Measurements from ENCODE around the gene ABCB8. TPM values are rescaled to one million over a fixed set of nuclear protein-coding genes. Genes with fewer than 3 reads are reported as not detected.
"Not testable (repeated sequence)": the region's sequence is repeated elsewhere in the genome, so short reads cannot be mapped to it uniquely, and the experiment has no call there.

Gene ABCB8
- total and polyA plus RNA-seq, 4 donors: 23.1 to 69.4 (median 37.7) TPM

DNA sequence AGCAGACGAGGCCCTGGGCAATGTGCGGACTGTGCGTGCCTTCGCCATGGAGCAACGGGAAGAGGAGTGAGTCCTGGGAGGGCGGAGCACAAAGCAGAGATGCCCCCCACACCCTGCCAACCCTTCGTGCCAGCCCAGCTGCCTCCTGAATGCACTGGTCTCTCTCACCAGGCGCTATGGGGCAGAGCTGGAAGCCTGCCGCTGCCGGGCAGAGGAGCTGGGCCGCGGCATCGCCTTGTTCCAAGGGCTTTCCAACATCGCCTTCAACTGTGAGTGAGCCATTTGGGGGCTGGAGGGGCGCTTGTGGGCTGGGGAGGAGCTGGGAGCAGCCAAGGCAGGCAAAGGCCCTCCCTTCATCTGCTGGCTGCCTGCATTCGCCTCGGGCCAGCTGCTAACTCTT lies 7.7 kb downstream of the ABCB8 start:
- H3K36me3 ChIP-seq (ENCODE audit: control insufficient read depth, insufficient read depth, low read length): peaks cover 96% of the 10 kb centered on the region
- H3K4me3 ChIP-seq (ENCODE audit: low read depth, low read length): no peak overlapping the region
- no peaks in the 10 kb centered on the region for H3K9me3 ChIP-seq (ENCODE audit: control insufficient read depth, insufficient read depth, low read length)
- 94% methylated on average over 16 of the region's 17 CpGs for WGBS (ENCODE audit: insufficient coverage)
- no peak overlapping the region for H3K27ac ChIP-seq (ENCODE audit: low read depth, low read length)
- H3K4me1 ChIP-seq (ENCODE audit: control insufficient read depth, insufficient read depth, low read length): peaks cover 4% of the 10 kb centered on the region
- no peak for DNase-seq (ENCODE audit: low read depth in 4 of 6, low spot score in 6 of 6)
- H3K27me3 ChIP-seq (ENCODE audit: control insufficient read depth, insufficient read depth, low read length): no peaks in the 10 kb centered on the region

DNA sequence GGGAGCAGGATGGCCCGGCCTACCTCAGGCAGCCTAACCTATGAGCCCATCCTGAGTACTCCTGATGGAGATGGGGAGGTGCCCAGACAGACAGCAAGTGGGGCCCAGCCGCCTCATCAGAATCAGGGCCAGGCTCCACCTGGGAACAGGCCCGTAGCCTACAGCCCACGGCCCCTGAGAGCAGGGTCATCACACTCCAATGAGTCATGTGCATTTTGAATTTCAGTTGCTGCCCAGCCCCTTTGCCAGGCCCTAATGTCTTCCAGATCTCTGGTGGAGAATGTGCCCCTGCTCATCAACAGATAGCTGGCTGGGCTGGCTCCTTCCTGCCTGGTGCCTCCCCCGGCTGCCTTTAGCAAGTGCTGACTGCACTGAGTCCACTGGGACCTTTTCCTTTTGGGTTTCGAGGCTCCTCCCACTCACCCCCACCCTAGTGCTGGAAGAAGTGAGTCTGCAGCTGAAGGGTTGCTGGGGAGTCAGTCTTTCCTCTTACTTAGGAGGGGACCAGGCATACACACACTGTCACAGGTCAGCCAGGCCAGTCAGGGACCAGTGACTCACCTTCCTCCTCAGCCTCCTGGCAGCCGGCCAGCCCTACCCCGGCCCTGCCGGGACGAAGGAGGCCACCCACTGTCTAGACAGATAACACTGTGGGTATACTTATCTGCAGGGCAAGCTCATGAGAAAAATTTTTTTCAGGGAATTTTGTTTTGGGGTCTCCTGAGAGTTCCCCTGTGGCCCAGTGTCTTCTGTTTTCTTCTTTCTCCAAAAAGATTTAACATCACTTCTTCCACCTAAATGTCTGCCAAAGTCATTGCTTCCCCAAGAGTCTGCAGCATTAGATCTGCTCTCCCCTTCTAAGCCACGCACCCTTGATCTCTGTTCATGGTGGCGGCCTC lies 10.9 kb downstream of the ABCB8 start:
- H3K4me1 ChIP-seq (ENCODE audit: control insufficient read depth, insufficient read depth, low read length): peaks cover 4% of the 10 kb centered on the region
- WGBS (ENCODE audit: insufficient coverage): 73% methylated on average over 8 of the region's 12 CpGs
- H3K4me3 ChIP-seq (ENCODE audit: low read depth, low read length): no peak overlapping the region
- no peak for DNase-seq (ENCODE audit: low read depth in 4 of 6, low spot score in 6 of 6)
- peaks cover 100% of the 10 kb centered on the region for H3K36me3 ChIP-seq (ENCODE audit: control insufficient read depth, insufficient read depth, low read length)
- no peak overlapping the region for H3K27ac ChIP-seq (ENCODE audit: low read depth, low read length)
- H3K9me3 ChIP-seq (ENCODE audit: control insufficient read depth, insufficient read depth, low read length): no peaks in the 10 kb centered on the region
- no peaks in the 10 kb centered on the region for H3K27me3 ChIP-seq (ENCODE audit: control insufficient read depth, insufficient read depth, low read length)

GRCh38 chr7:151039850-151040548 lies 11.7 kb downstream of the ABCB8 start:
- Histone ChIP-seq H3K9me3 (ENCODE audit: control insufficient read depth, insufficient read depth, low read length) (no peaks in the 10 kb centered on the region), H3K4me1 (ENCODE audit: control insufficient read depth, insufficient read depth, low read length) (peaks cover 2% of the 10 kb centered on the region), H3K36me3 (ENCODE audit: control insufficient read depth, insufficient read depth, low read length) (peaks cover 100% of the 10 kb centered on the region), H3K27me3 (ENCODE audit: control insufficient read depth, insufficient read depth, low read length) (no peaks in the 10 kb centered on the region), H3K4me3 (ENCODE audit: low read depth, low read length) (no peak overlapping the region), H3K27ac (ENCODE audit: low read depth, low read length) (no peak overlapping the region)
- DNase-seq (ENCODE audit: low read depth in 4 of 6, low spot score in 6 of 6): no peak
- WGBS (ENCODE audit: insufficient coverage): 81% methylated on average over 15 of the region's 18 CpGs

DNA sequence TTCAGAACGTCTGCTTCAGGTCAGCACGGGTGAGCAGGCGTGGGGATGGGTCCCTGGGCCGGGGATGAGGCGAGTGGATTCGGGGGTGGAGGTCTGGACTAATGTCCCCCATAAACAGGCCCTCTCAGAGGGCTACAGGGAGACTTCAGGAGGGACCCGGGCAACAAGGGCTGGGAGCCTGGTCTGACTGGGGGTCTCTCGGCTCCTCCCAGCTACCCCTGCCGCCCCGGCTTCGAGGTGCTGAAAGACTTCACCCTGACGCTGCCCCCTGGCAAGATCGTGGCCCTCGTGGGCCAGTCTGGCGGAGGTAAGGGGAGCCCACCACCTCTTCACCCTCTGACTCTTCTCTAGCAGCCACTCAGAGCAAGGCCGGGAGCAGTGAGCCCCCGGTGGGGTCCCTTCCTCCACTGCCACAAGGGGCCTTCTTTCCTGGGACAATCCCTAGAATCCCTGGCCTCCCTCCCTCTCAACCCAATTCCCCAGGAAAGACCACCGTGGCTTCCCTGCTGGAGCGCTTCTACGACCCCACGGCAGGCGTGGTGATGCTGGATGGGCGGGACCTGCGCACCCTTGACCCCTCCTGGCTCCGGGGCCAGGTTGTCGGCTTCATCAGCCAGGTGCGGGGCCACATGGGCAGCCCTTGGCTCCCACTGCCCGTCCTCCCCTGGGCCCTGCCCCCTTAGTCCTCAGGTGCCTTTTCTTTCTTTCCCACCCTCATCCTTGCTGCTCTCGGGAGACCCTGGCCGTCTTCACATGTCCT lies 12.5 kb downstream of the ABCB8 start:
- DNase-seq (ENCODE audit: low read depth in 4 of 6, low spot score in 6 of 6): no peak
- Histone ChIP-seq H3K9me3 (ENCODE audit: control insufficient read depth, insufficient read depth, low read length) (no peaks in the 10 kb centered on the region), H3K36me3 (ENCODE audit: control insufficient read depth, insufficient read depth, low read length) (peaks cover 100% of the 10 kb centered on the region), H3K27me3 (ENCODE audit: control insufficient read depth, insufficient read depth, low read length) (no peaks in the 10 kb centered on the region), H3K27ac (ENCODE audit: low read depth, low read length) (no peak overlapping the region), H3K4me3 (ENCODE audit: low read depth, low read length) (no peak overlapping the region), H3K4me1 (ENCODE audit: control insufficient read depth, insufficient read depth, low read length) (peaks cover 8% of the 10 kb centered on the region)
- 90% methylated on average over 30 of the region's 30 CpGs for WGBS (ENCODE audit: insufficient coverage)

GRCh38 chr7:151043449-151043848 lies 15.2 kb downstream of the ABCB8 start:
- H3K27ac ChIP-seq (ENCODE audit: low read depth, low read length); H3K4me3 ChIP-seq (ENCODE audit: low read depth, low read length); H3K27me3 ChIP-seq (ENCODE audit: control insufficient read depth, insufficient read depth, low read length); H3K9me3 ChIP-seq (ENCODE audit: control insufficient read depth, insufficient read depth, low read length); DNase-seq (ENCODE audit: low read depth in 4 of 6, low spot score in 6 of 6): not testable (repeated sequence)
- WGBS (ENCODE audit: insufficient coverage): 99% methylated on average over 10 of the region's 10 CpGs
- Histone ChIP-seq H3K4me1 (ENCODE audit: control insufficient read depth, insufficient read depth, low read length) (peaks cover 35% of the 10 kb centered on the region), H3K36me3 (ENCODE audit: control insufficient read depth, insufficient read depth, low read length) (peaks cover 86% of the 10 kb centered on the region)

DNA sequence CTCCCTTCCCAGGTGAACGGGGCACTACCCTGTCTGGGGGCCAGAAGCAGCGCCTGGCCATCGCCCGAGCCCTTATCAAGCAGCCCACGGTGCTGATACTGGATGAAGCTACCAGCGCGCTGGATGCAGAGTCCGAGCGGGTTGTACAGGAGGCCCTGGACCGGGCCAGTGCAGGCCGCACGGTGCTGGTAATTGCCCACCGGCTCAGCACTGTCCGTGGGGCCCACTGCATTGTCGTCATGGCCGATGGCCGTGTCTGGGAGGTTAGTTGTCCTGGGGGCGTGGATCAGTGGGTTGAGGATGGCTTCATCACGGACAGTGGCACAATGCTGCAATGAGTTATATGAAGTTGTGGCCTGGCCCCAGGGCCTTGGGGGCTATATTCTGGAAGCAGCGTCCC lies 15.7 kb downstream of the ABCB8 start:
- H3K36me3 ChIP-seq (ENCODE audit: control insufficient read depth, insufficient read depth, low read length): peaks cover 83% of the 10 kb centered on the region
- H3K27me3 ChIP-seq (ENCODE audit: control insufficient read depth, insufficient read depth, low read length): no peaks in the 10 kb centered on the region
- no peak for DNase-seq (ENCODE audit: low read depth in 4 of 6, low spot score in 6 of 6)
- no peaks in the 10 kb centered on the region for H3K9me3 ChIP-seq (ENCODE audit: control insufficient read depth, insufficient read depth, low read length)
- H3K27ac ChIP-seq (ENCODE audit: low read depth, low read length): no peak overlapping the region
- H3K4me1 ChIP-seq (ENCODE audit: control insufficient read depth, insufficient read depth, low read length): peaks cover 37% of the 10 kb centered on the region
- H3K4me3 ChIP-seq (ENCODE audit: low read depth, low read length): no peak overlapping the region
- 96% methylated on average over 16 of the region's 20 CpGs for WGBS (ENCODE audit: insufficient coverage)

DNA sequence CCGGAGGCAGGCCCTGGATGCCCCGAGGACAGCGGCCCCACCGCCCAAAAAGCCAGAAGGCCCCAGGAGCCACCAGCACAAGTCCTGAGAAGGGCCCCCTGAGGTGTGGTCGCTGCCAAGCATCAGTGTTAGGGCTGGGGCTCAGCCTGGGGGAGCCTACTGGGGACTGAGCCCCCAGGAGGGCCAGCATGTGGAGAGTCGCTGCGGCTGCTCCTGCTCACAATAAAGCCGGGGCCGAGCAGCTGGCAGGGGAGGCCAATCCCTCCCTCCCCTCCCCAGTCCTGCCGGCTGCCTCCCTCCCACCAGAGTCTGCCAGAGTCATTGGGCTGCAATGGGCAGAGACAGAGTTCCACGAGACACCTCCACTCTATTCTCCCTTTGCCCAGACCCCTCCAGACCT lies 17.0 kb downstream of the ABCB8 start:
- no peak overlapping the region for H3K4me3 ChIP-seq (ENCODE audit: low read depth, low read length)
- peaks cover 77% of the 10 kb centered on the region for H3K36me3 ChIP-seq (ENCODE audit: control insufficient read depth, insufficient read depth, low read length)
- H3K27me3 ChIP-seq (ENCODE audit: control insufficient read depth, insufficient read depth, low read length): no peaks in the 10 kb centered on the region
- peaks cover 44% of the 10 kb centered on the region for H3K4me1 ChIP-seq (ENCODE audit: control insufficient read depth, insufficient read depth, low read length)
- no peak for DNase-seq (ENCODE audit: low read depth in 4 of 6, low spot score in 6 of 6)
- H3K27ac ChIP-seq (ENCODE audit: low read depth, low read length): no peak overlapping the region
- no peaks in the 10 kb centered on the region for H3K9me3 ChIP-seq (ENCODE audit: control insufficient read depth, insufficient read depth, low read length)
- 68% methylated on average over 7 of the region's 11 CpGs for WGBS (ENCODE audit: insufficient coverage)

DNA sequence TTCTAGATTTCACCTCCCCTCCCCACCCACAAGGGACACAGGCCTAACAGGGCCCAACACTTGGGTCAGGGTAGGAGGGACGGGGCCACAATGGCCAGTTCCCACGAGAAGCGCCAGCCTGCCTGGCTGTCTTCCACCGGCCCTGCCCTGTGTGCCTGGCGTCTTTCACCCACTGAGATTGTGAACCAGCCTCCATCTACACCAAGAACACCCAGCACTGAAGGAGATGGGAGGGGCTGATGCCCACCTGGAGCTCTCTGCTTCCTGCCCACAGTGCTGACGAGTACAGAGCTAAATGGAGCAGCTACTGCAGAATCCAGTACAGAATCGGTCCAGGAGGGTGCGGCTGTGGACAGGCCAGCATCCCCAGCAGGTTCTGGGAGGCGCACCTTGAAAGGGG lies 17.7 kb downstream of the ABCB8 start:
- H3K27ac ChIP-seq (ENCODE audit: low read depth, low read length): no peak overlapping the region
- H3K4me3 ChIP-seq (ENCODE audit: low read depth, low read length): no peak overlapping the region
- H3K36me3 ChIP-seq (ENCODE audit: control insufficient read depth, insufficient read depth, low read length): peaks cover 70% of the 10 kb centered on the region
- peaks cover 48% of the 10 kb centered on the region for H3K4me1 ChIP-seq (ENCODE audit: control insufficient read depth, insufficient read depth, low read length)
- H3K9me3 ChIP-seq (ENCODE audit: control insufficient read depth, insufficient read depth, low read length): no peaks in the 10 kb centered on the region
- H3K27me3 ChIP-seq (ENCODE audit: control insufficient read depth, insufficient read depth, low read length): no peaks in the 10 kb centered on the region
- 83% methylated on average over 8 of the region's 9 CpGs for WGBS (ENCODE audit: insufficient coverage)
- DNase-seq (ENCODE audit: low read depth in 4 of 6, low spot score in 6 of 6): no peak

Data from spinal cord (tissue), 10 donors.